ENCODE data around the gene TCF7L1. TPM values are rescaled to one million over a fixed set of nuclear protein-coding genes. Genes with fewer than 3 reads are reported as not detected.

TCF7L1 gene
- total RNA-seq, 2 experiments from 2014 or later, result 0.07 TPM; not detected in 1

DNA sequence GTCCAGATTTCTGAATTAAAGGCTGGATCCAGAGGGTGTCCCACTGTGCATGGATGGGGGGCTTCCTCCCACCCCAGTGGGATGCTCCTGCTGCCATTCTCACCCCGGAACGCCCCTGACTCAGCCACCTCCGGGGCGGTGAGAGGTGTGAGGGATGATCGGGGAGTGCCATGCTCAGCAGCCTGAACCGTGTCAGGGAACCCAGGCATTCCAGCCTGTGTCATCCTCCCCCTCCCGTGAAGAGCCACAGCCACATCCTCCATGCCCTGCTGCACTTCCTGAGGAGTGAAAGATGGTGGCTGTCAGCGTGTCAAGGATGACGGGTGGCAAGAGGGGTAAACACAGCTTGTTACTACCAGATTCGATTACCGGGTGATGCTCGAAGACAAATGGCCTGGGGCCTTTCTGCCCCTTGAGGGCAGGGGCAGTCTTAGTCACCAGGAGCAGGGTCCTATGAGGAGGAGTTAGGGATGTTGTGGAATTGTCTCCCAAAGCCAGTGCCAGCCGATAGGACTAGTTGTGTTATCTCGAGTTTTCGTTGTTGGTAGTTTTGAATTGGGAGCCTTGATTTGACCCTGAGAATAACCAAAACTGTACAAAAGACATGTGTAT lies 80.8 kb downstream of the TCF7L1 start:
- H3K36me3 Mint-ChIP-seq (ENCODE audit: low read depth), result no peaks in the 10 kb centered on the region
- no peaks in the 10 kb centered on the region for H3K9me3 Mint-ChIP-seq (ENCODE audit: low read depth)
- H3K27me3 Mint-ChIP-seq, result peaks cover 24% of the 10 kb centered on the region
- intact Hi-C loops (cut with DNase I, micrococcal nuclease), result no loop called here
- no peaks in the 10 kb centered on the region for H3K4me1 Mint-ChIP-seq
- ChIA-PET POLR2A (no interaction called here), CTCF (interaction anchor here (0.8 kb wide), 1 partner anchor 85 kb away, joined by 3 read pairs; no protein-coding TSS in a partner anchor)
- H3K4me3 Mint-ChIP-seq, result no peak overlapping the region
- no peak overlapping the region for H3K27ac Mint-ChIP-seq
- ATAC-seq (no peak), DNase-seq (no peak)

DNA sequence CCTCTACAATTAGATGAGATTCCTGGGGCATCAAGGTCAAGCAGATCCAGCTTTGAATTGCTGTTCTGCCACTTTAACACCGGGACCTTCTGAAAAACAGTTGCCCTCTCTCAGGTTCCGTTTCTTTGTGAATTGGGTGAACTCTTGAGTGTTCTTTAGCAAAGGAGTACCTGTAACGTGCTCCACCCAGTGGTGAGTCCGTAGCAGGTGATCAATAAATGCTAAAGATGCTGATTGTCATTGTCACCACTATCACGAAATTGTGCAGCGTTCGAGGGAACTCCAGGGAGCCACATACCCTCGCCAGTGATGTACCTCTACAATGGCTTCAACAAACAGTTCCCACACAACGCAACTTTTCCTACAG lies 81.9 kb downstream of the TCF7L1 start:
- POLR2A ChIA-PET, result no interaction called here
- Mint-ChIP-seq H3K4me3 (no peak overlapping the region), H3K9me3 (ENCODE audit: low read depth) (no peaks in the 10 kb centered on the region), H3K27me3 (peaks cover 25% of the 10 kb centered on the region), H3K4me1 (no peaks in the 10 kb centered on the region), H3K36me3 (ENCODE audit: low read depth) (no peaks in the 10 kb centered on the region), H3K27ac (no peak overlapping the region)
- DNase-seq (no peak), ATAC-seq (no peak)
- intact Hi-C loops (cut with DNase I, micrococcal nuclease), result no loop called here
- CTCF ChIA-PET, result no interaction called here

GRCh38 chr2:85215448-85216401 lies 82.5 kb downstream of the TCF7L1 start:
- H3K27me3 Mint-ChIP-seq, result peaks cover 25% of the 10 kb centered on the region
- intact Hi-C loops (cut with DNase I, micrococcal nuclease), result no loop called here
- H3K4me3 Mint-ChIP-seq, result no peak overlapping the region
- no peak overlapping the region for H3K27ac Mint-ChIP-seq
- ChIA-PET POLR2A (no interaction called here), CTCF (interaction anchor here (0.6 kb wide), 1 partner anchor 32 kb away, joined by 3 read pairs; no protein-coding TSS in a partner anchor)
- no peaks in the 10 kb centered on the region for H3K36me3 Mint-ChIP-seq (ENCODE audit: low read depth)
- no peak for ATAC-seq
- H3K9me3 Mint-ChIP-seq (ENCODE audit: low read depth), result no peaks in the 10 kb centered on the region
- no peaks in the 10 kb centered on the region for H3K4me1 Mint-ChIP-seq
- no peak for DNase-seq

GRCh38 chr2:85216927-85217326 lies 83.7 kb downstream of the TCF7L1 start:
- H3K27ac Mint-ChIP-seq, result no peak overlapping the region
- H3K27me3 Mint-ChIP-seq, result peaks cover 26% of the 10 kb centered on the region
- ATAC-seq (no peak), DNase-seq (no peak)
- H3K4me1 Mint-ChIP-seq, result no peaks in the 10 kb centered on the region
- ChIA-PET POLR2A (no interaction called here), CTCF (interaction anchor here (0.6 kb wide), 1 partner anchor 303 kb away, joined by 4 read pairs; no protein-coding TSS in a partner anchor)
- no peaks in the 10 kb centered on the region for H3K36me3 Mint-ChIP-seq (ENCODE audit: low read depth)
- intact Hi-C loops (cut with DNase I, micrococcal nuclease), result no loop called here
- H3K9me3 Mint-ChIP-seq (ENCODE audit: low read depth), result no peaks in the 10 kb centered on the region
- H3K4me3 Mint-ChIP-seq, result no peak overlapping the region

DNA sequence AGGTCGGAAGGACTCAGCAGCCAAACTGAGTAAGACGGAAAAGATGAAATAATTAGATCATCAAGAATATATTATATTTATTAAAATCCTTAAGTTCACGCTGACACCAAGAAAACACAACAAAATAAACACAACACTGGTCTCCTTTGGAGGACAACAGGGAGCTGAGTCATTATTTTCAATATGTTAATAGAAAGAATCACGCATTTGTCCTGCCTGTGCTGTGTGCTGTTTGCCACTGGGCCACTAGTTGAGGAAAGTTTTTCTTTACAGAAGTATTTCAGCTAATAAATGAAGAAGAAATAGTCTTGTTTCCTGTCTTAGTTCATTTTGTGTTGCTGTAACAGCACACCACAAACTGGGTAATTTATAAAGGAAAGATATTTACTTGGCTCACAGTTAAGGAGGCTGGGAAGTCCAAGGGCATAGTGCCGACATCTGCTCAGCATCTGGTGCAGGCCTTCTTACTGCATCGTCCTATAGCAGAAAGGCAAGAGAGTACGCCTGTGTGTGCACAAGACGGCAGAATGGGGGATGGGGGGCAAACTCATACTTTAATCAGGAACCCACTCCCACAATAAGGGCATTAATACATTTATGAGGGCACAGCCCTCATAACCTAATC lies 88.0 kb downstream of the TCF7L1 start:
- DNase-seq (no peak), ATAC-seq (no peak)
- peaks cover 15% of the 10 kb centered on the region for H3K27me3 Mint-ChIP-seq
- POLR2A ChIA-PET, result no interaction called here
- no peak overlapping the region for H3K27ac Mint-ChIP-seq
- H3K4me3 Mint-ChIP-seq, result no peak overlapping the region
- intact Hi-C loops (cut with DNase I, micrococcal nuclease), result no loop called here
- no peaks in the 10 kb centered on the region for H3K36me3 Mint-ChIP-seq (ENCODE audit: low read depth)
- no peaks in the 10 kb centered on the region for H3K4me1 Mint-ChIP-seq
- CTCF ChIA-PET, result interaction anchor here (0.6 to 0.9 kb wide), 2 partner anchors 64 to 164 kb away, joined by 3 read pairs; no protein-coding TSS in a partner anchor
- H3K9me3 Mint-ChIP-seq (ENCODE audit: low read depth), result no peaks in the 10 kb centered on the region

GRCh38 chr2:85222792-85223191 lies 89.6 kb downstream of the TCF7L1 start:
- Mint-ChIP-seq H3K27me3 (peaks cover 11% of the 10 kb centered on the region), H3K4me3 (no peak overlapping the region), H3K27ac (no peak overlapping the region), H3K36me3 (ENCODE audit: low read depth) (no peaks in the 10 kb centered on the region), H3K4me1 (no peaks in the 10 kb centered on the region), H3K9me3 (ENCODE audit: low read depth) (no peaks in the 10 kb centered on the region)
- intact Hi-C loops (cut with DNase I, micrococcal nuclease), result no loop called here
- no peak for DNase-seq
- no peak for ATAC-seq
- ChIA-PET POLR2A (no interaction called here), CTCF (no interaction called here)

GRCh38 chr2:85226783-85227182 lies 93.6 kb downstream of the TCF7L1 start:
- ChIA-PET POLR2A (no interaction called here), CTCF (interaction anchor here (0.9 to 1.3 kb wide), 2 partner anchors 15 to 39 kb away, joined by 4 read pairs; no protein-coding TSS in a partner anchor)
- no peak overlapping the region for H3K27ac Mint-ChIP-seq
- DNase-seq (no peak), ATAC-seq (no peak)
- H3K4me3 Mint-ChIP-seq, result no peak overlapping the region
- H3K27me3 Mint-ChIP-seq, result peaks cover 11% of the 10 kb centered on the region
- no peaks in the 10 kb centered on the region for H3K9me3 Mint-ChIP-seq (ENCODE audit: low read depth)
- no peaks in the 10 kb centered on the region for H3K4me1 Mint-ChIP-seq
- H3K36me3 Mint-ChIP-seq (ENCODE audit: low read depth), result no peaks in the 10 kb centered on the region
- intact Hi-C loops (cut with DNase I, micrococcal nuclease), result no loop called here

DNA sequence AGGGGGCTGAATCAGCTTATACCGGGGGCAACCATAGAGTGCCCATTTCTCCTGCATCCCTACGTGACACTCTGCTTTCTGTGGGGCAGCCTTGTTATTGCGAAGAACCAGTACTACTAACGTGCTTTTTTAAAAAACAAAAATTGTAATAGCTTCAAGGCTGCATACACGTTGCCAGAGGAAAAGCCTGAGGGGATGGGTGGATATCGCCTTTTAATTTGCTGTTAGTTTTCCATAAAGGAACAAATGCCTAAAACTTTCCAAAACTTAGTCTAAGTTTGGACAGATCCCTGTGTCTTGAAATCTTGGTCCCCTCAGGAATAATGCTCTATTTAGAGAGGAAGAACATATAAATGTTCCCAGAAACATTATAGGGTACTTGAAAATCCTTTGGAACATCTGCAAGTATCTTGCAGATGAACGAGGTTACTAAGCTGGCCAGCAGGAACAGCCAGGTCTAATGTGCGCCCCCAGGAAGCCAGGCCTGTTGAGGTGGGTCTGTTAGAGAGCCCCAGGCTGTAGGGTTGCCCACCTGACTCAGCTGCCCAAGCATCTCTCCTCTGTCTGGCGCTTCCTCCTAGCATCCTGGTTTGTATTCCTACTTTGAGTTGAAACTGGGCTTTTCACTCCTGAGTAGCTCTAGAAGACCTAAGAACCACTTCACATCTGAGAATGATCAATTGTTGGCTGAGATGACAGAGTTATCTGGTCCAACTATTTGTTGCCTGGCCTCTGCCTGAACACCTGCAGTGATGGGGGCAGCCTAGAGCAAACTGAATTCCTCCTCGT lies 97.7 kb downstream of the TCF7L1 start:
- intact Hi-C loops (cut with DNase I, micrococcal nuclease), result no loop called here
- CTCF ChIA-PET, result no interaction called here
- POLR2A ChIA-PET, result interaction anchor here (0.6 kb wide), 1 partner anchor 382 kb away, joined by 4 read pairs; no protein-coding TSS in a partner anchor

DNA sequence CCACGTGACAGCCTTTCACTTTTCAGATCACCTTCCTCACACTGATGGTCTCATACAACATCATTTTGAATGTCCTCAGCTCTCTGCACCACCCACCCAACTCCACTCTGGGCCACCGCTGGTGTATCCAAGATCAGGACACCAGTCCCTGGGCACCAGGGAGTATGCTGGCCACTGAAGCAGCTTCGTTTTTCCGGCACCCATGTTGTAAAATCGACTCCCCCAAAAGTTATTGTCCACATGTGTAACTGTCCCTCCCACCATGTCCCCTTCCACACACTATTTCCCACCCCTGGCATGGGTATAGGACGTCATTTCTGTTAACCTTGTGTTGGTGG lies 98.2 kb downstream of the TCF7L1 start:
- Mint-ChIP-seq H3K9me3 (ENCODE audit: low read depth) (no peaks in the 10 kb centered on the region), H3K27ac (no peak overlapping the region), H3K27me3 (peaks cover 12% of the 10 kb centered on the region), H3K4me3 (no peak overlapping the region), H3K4me1 (no peaks in the 10 kb centered on the region), H3K36me3 (ENCODE audit: low read depth) (no peaks in the 10 kb centered on the region)
- intact Hi-C loops (cut with DNase I, micrococcal nuclease), result no loop called here
- ChIA-PET POLR2A (no interaction called here), CTCF (no interaction called here)
- DNase-seq, result no peak
- ATAC-seq, result no peak

More for the DNA sequence above, 97.7 kb downstream of the TCF7L1 start:
- DNase-seq (no peak), ATAC-seq (no peak)
- Mint-ChIP-seq H3K4me1 (no peaks in the 10 kb centered on the region), H3K4me3 (no peak overlapping the region), H3K36me3 (ENCODE audit: low read depth) (no peaks in the 10 kb centered on the region), H3K27ac (no peak overlapping the region), H3K27me3 (peaks cover 13% of the 10 kb centered on the region), H3K9me3 (ENCODE audit: low read depth) (no peaks in the 10 kb centered on the region)

GRCh38 chr2:85231952-85232351 lies 98.8 kb downstream of the TCF7L1 start:
- POLR2A ChIA-PET, result no interaction called here
- intact Hi-C loops (cut with DNase I, micrococcal nuclease), result no loop called here

GRCh38 chr2:85234868-85235267 lies 101.7 kb downstream of the TCF7L1 start:
- POLR2A ChIA-PET, result no interaction called here
- Mint-ChIP-seq H3K4me1 (no peaks in the 10 kb centered on the region), H3K27ac (no peak overlapping the region), H3K9me3 (ENCODE audit: low read depth) (no peaks in the 10 kb centered on the region), H3K4me3 (no peak overlapping the region), H3K36me3 (ENCODE audit: low read depth) (no peaks in the 10 kb centered on the region), H3K27me3 (peaks cover 20% of the 10 kb centered on the region)
- intact Hi-C loops (cut with DNase I, micrococcal nuclease), result no loop called here
- ATAC-seq, result no peak
- CTCF ChIA-PET, result interaction anchor here (0.7 kb wide), 1 partner anchor 36 kb away, joined by 4 read pairs; no protein-coding TSS in a partner anchor
- DNase-seq, result no peak

More at GRCh38 chr2:85231952-85232351, 98.8 kb downstream of the TCF7L1 start:
- H3K27me3 Mint-ChIP-seq, result peaks cover 10% of the 10 kb centered on the region
- no peaks in the 10 kb centered on the region for H3K36me3 Mint-ChIP-seq (ENCODE audit: low read depth)
- H3K9me3 Mint-ChIP-seq (ENCODE audit: low read depth), result no peaks in the 10 kb centered on the region
- no peaks in the 10 kb centered on the region for H3K4me1 Mint-ChIP-seq
- no peak overlapping the region for H3K4me3 Mint-ChIP-seq
- ATAC-seq (no peak), DNase-seq (no peak)
- CTCF ChIA-PET, result no interaction called here
- H3K27ac Mint-ChIP-seq, result no peak overlapping the region

Data from activated CD4-positive, alpha-beta T cell treated with anti-CD3 and anti-CD28 coated beads for 36 hours (primary cell).